GM06990 (cell line): ENCODE measurements around the gene GALNT18.

Source experiments
- DNase-seq: peaks from one replicate; pipeline ENCODE4 v3.0.0-alpha.2; 2011; ENCODE audit not compliant: insufficient read length; ENCODE audit errors: extremely low read depth
- H3K27me3 ChIP-seq: replicated peaks from 2 replicates; pipeline ENCODE4 v1.6.0; 2011; ENCODE audit warnings: low read length; ENCODE audit not compliant: control insufficient read depth, insufficient read depth
- H3K36me3 ChIP-seq: 2 replicates; pipeline ENCODE4 v1.5.1; 2011; ENCODE audit warnings: low read length; ENCODE audit not compliant: control insufficient read depth, insufficient read depth
- H3K4me3 ChIP-seq: replicated peaks from 2 replicates; pipeline ENCODE4 v1.5.1; 2011; ENCODE audit warnings: low read depth, mild to moderate bottlenecking, control low read depth, low read length
- TF ChIP-seq, protein P1 (sequence below): IDR thresholded peaks from 2 replicates; pipeline ENCODE4 v1.5.1; 2011; ENCODE audit warnings: low read length, control low read depth, mild to moderate bottlenecking, inconsistent platforms; ENCODE audit not compliant: insufficient read depth, poor library complexity, severe bottlenecking

The GALNT18 gene

DNA sequence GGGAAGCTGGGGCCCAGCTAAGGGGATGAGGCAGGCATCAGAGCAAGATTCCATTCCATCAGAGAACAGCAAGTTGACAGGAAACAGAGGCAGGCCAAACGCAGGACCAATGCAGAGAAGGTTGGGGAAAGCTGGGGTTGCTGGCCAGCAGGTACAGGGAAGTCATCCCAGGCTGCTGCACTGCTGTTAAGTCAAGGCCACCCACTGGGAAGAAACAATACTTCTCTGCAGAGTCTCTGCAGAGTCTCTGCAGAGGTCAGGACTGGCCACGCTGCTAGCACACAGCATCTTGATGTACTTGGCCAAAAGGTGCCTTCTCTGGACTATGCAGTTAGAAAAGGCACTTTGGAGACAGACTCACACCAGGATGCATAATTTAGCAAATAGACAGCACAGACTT, 200.3 kb downstream of the GALNT18 start:
- Histone ChIP-seq H3K27me3 (no peaks in the 10 kb centered on the region), H3K4me3 (no peak overlapping the region), H3K36me3 (no peaks in the 10 kb centered on the region)
- no peak for DNase-seq
- TF ChIP-seq, protein P1, sequence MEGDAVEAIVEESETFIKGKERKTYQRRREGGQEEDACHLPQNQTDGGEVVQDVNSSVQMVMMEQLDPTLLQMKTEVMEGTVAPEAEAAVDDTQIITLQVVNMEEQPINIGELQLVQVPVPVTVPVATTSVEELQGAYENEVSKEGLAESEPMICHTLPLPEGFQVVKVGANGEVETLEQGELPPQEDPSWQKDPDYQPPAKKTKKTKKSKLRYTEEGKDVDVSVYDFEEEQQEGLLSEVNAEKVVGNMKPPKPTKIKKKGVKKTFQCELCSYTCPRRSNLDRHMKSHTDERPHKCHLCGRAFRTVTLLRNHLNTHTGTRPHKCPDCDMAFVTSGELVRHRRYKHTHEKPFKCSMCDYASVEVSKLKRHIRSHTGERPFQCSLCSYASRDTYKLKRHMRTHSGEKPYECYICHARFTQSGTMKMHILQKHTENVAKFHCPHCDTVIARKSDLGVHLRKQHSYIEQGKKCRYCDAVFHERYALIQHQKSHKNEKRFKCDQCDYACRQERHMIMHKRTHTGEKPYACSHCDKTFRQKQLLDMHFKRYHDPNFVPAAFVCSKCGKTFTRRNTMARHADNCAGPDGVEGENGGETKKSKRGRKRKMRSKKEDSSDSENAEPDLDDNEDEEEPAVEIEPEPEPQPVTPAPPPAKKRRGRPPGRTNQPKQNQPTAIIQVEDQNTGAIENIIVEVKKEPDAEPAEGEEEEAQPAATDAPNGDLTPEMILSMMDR, result no peak

DNA sequence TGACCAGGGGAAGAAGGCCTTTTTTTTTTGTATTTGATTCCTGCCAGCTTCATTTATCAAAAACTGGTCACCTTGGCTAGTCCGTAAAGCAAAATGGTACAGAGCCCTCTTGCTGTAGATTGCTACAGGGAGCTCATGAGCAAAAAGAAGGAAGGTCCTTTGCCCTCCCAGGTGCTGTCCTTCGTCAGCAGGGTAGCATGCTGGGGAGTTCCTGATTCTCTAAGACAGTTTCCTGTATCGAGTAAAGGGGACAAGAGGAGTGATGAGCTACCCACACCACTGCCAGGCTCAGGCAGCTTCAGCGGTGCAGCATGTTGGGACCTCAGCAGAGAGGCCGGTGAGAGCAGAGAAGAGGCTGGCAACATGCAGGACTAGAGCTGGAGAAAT, 200.9 kb downstream of the GALNT18 start:
- H3K36me3 ChIP-seq, result no peaks in the 10 kb centered on the region
- no peaks in the 10 kb centered on the region for H3K27me3 ChIP-seq
- DNase-seq, result no peak
- H3K4me3 ChIP-seq, result no peak overlapping the region
- TF ChIP-seq, protein P1, result no peak

DNA sequence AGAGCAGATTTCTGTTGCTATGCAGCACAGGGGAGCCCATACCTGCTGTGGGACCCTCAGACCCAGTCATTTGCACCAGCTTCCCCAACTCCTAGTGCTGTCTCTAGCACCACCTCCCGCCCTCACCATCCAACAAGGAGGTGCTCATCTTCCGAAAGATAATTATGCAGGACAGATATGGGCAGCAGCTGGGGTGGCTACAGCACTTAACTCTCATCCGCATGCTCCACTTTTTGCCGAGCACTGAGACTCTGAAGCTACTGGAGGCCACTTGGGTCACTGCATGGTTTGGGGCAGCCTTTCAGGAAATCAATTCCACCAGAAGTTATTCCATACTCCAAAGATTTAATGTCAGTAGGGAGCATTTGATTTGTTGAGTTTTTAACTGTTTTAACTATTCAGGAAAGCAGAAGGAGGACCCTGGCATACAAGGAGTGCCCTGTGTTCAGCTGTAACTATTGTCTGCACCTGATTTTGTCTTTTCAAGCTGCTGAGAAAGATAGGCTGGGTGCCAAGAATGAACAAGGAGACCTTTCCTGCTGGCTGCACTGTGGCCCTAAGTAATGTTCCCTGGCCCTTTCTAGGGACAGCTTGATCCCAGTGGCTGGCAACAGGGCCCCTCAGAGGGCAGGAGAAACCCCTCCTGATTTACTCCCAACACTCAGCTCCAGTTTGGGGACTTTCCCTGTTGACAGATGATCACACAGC, 201.5 kb downstream of the GALNT18 start:
- no peak for DNase-seq
- no peaks in the 10 kb centered on the region for H3K27me3 ChIP-seq
- TF ChIP-seq, protein P1, result no peak
- no peak overlapping the region for H3K4me3 ChIP-seq
- H3K36me3 ChIP-seq, result no peaks in the 10 kb centered on the region

DNA sequence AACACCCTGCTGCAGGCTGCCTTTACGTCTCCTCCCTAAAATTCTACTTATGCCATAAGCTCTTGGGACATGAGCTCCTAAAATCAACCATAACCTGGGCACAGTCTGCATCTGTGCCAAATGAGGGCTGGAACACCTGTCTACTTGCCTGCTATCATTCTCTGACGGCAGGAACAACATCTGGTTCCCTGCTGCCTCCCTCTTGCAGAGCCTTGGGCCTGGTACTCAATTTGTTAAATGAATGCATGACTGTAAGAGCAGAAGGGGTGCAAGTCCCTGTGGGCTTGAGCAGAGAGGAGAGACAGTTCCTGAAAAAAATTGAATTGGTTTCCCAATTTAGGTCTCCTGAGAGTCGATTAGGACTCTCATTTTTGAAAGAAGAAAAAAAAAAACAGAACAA, 202.1 kb downstream of the GALNT18 start:
- H3K36me3 ChIP-seq, result no peaks in the 10 kb centered on the region
- TF ChIP-seq, protein P1, result no peak
- no peaks in the 10 kb centered on the region for H3K27me3 ChIP-seq
- H3K4me3 ChIP-seq, result no peak overlapping the region
- no peak for DNase-seq

DNA sequence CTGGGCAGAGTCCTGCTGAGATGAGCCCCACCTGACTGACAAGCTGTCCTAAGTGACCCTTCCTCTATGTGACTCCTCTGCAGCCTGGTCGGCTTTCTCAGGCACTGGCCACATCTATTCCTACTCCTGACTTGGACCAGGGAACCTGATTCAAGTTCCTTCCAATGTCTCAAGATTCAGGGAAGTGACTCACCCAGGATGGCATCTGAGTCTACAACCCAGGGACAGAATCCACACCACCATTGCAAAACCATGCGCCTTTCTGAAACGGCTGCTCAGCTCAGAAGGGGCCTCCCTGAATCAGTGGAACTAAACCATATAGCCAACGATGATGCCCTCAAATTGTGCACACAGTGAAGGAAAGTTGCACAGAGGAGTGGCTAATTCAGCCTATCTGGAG, 204.9 kb downstream of the GALNT18 start:
- no peaks in the 10 kb centered on the region for H3K27me3 ChIP-seq
- TF ChIP-seq, protein P1, result no peak
- no peak for DNase-seq
- no peak overlapping the region for H3K4me3 ChIP-seq
- H3K36me3 ChIP-seq, result no peaks in the 10 kb centered on the region

DNA sequence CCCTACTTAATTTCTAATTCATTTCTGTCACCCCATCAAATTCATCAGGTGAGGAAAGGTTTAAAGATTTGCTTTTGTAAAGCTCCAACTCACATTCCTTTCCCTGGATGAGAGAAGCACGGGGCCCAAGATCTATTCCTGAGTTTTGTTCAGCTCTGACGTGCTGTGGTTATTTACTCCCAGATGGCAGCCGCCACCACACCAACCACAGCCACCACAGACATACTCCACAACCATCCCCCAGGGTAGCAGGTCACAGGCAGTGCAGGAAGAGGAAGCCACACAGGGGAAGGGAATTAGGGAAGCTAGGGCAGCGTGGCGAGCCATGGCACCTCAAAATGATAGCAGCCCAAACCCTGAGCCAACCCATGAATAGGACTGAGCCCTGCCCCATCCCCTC, 205.3 kb downstream of the GALNT18 start:
- H3K4me3 ChIP-seq, result no peak overlapping the region
- peak; percentile 22 for DNase-seq
- TF ChIP-seq, protein P1, result no peak
- H3K27me3 ChIP-seq, result no peaks in the 10 kb centered on the region
- H3K36me3 ChIP-seq, result no peaks in the 10 kb centered on the region
